HL-60 (cell line): ENCODE results near the gene PROM1.

ENCODE experiments used
- CTCF ChIP-seq: IDR thresholded peaks from one replicate; pipeline ENCODE4 v1.5.1; 2011; ENCODE audit warnings: low read length, control low read depth, inconsistent platforms; ENCODE audit not compliant: insufficient read depth
- POLR2AphosphoS5 ChIP-seq: IDR thresholded peaks from 2 replicates; pipeline ENCODE4 v1.6.1; 2012; ENCODE audit warnings: low read depth
- SPI1 ChIP-seq: IDR thresholded peaks from 2 replicates; pipeline ENCODE4 v1.6.1; 2012; ENCODE audit warnings: low read depth, mild to moderate bottlenecking, borderline replicate concordance

- TF ChIP-seq POLR2AphosphoS5: no peak
- peak; percentile 41 for TF ChIP-seq CTCF
- TF ChIP-seq SPI1: no peak
Measured at GRCh38 chr4:15963001-15963451, 120.8 kb downstream of the PROM1 start, which contains the start of gene FGFBP2.
